ENCODE results near the gene DNAJC18. TPM values are rescaled to one million over a fixed set of nuclear protein-coding genes. Genes with fewer than 3 reads are reported as not detected.
"Not testable (repeated sequence)": the region's sequence is repeated elsewhere in the genome, so short reads cannot be mapped to it uniquely, and the experiment has no call there.

DNAJC18 gene
- total RNA-seq, 1 experiment from 2014 or later: 6.4 TPM

GRCh38 chr5:139388198-139388821 is 51.0 kb downstream of the DNAJC18 start:
- DNase-seq (ENCODE audit: low spot score): no peak

- DNase-seq (ENCODE audit: low spot score): no peak
Observed at GRCh38 chr5:139387611-139388197, 51.6 kb downstream of the DNAJC18 start.

GRCh38 chr5:139386956-139387355 is 52.4 kb downstream of the DNAJC18 start:
- DNase-seq (ENCODE audit: low spot score): not testable (repeated sequence)

GRCh38 chr5:139386050-139386438 is 53.3 kb downstream of the DNAJC18 start:
- no peak for DNase-seq (ENCODE audit: low spot score)

GRCh38 chr5:139385061-139386049 is 54.0 kb downstream of the DNAJC18 start:
- no peak for DNase-seq (ENCODE audit: low spot score)

GRCh38 chr5:139384591-139385051 is 54.7 kb downstream of the DNAJC18 start:
- no peak for DNase-seq (ENCODE audit: low spot score)

GRCh38 chr5:139383993-139384590 is 55.2 kb downstream of the DNAJC18 start:
- DNase-seq (ENCODE audit: low spot score): no peak

GRCh38 chr5:139383275-139383992 is 55.9 kb downstream of the DNAJC18 start, which contains the start of gene SLC23A1:
Gene SLC23A1, minus strand, starts transcription at chr5:139383297. Its CDS starts 44 bp downstream, at chr5:139383253.
- no peak for DNase-seq (ENCODE audit: low spot score)

- no peak for DNase-seq (ENCODE audit: low spot score)
Observed at GRCh38 chr5:139382807-139383206, 56.5 kb downstream of the DNAJC18 start.

GRCh38 chr5:139381837-139382761 is 57.2 kb downstream of the DNAJC18 start:
- no peak for DNase-seq (ENCODE audit: low spot score)

GRCh38 chr5:139379626-139380449 is 59.5 kb downstream of the DNAJC18 start:
- no peak for DNase-seq (ENCODE audit: low spot score)

GRCh38 chr5:139378941-139379361 is 60.4 kb downstream of the DNAJC18 start:
- no peak for DNase-seq (ENCODE audit: low spot score)

- no peak for DNase-seq (ENCODE audit: low spot score)
Observed at GRCh38 chr5:139378101-139378825, 61.1 kb downstream of the DNAJC18 start.

- no peak for DNase-seq (ENCODE audit: low spot score)
Observed at GRCh38 chr5:139377226-139377625, 62.1 kb downstream of the DNAJC18 start.

- no peak for DNase-seq (ENCODE audit: low spot score)
Observed at GRCh38 chr5:139376364-139376763, 63.0 kb downstream of the DNAJC18 start.

GRCh38 chr5:139374909-139375308 is 64.4 kb downstream of the DNAJC18 start:
- DNase-seq (ENCODE audit: low spot score): no peak

- no peak for DNase-seq (ENCODE audit: low spot score)
Observed at GRCh38 chr5:139371482-139372435, 67.6 kb downstream of the DNAJC18 start.
